ENCODE data around the gene ATXN1. TPM values are rescaled to one million over a fixed set of nuclear protein-coding genes. Genes with fewer than 3 reads are reported as not detected.

The ATXN1 gene
- total and polyA plus RNA-seq, 2 experiments from 2014 or later: 4.8 to 9.1 TPM

DNA sequence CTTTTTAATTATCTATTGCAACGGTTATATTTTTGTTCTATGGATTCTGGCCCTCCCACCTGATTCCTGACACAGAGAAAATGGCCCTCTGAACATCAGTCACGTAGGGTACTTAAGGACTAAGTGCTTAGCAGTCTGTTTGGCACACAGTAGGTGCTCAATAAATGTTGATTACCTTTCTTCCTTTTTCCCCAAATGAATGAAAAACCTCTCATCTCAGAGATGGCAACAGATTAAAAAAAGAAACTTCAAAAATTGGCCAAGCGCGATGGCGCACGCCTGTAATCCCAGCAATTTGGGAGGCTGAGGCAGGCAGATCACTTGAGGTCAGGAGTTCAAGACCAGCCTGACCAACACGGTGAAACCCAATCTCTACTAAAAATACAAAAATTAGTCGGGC is 31.5 kb downstream of the ATXN1 start:
- H3F3A ChIP-seq (replicated peaks; ENCODE audit: low read depth): no peaks in the 10 kb centered on the region
- no peak overlapping the region for H3K4me2 ChIP-seq
- H3K9me2 ChIP-seq (ENCODE audit: insufficient read depth): no peaks in the 10 kb centered on the region
- Mint-ChIP-seq H3K9me3 (no peaks in the 10 kb centered on the region), H3K27me3 (ENCODE audit: insufficient read depth, low read depth, poor library complexity) (no peaks in the 10 kb centered on the region), H3K36me3 (ENCODE audit: low read depth) (no peaks in the 10 kb centered on the region), H3K4me3 (no peak overlapping the region), H3K4me1 (peaks cover 6% of the 10 kb centered on the region; the same call in 2 of the 3 replicates), H3K27ac (no peak overlapping the region)
- H3K4me3 ChIP-seq: no peak overlapping the region
- no peaks in the 10 kb centered on the region for H3K36me3 ChIP-seq (ENCODE audit: insufficient read depth)
- no peak overlapping the region for H2AFZ ChIP-seq
- no peak for TF ChIP-seq EZH2phosphoT487 (IDR thresholded peaks at IDR 0.05; ENCODE audit: unreplicated experiment)
- TF ChIP-seq STAT1 (IDR thresholded peaks at IDR 0.05; ENCODE audit: unreplicated experiment): no peak
- no peak for TF ChIP-seq POLR2AphosphoS5 (IDR thresholded peaks at IDR 0.05; ENCODE audit: low read depth)
- no peak for TF ChIP-seq ZNF114 (CRISPR knock-in tag; IDR thresholded peaks at IDR 0.05)
- no peak for TF ChIP-seq ZNF462 (CRISPR knock-in tag; IDR thresholded peaks at IDR 0.05)
- TF ChIP-seq ZNF331 (CRISPR knock-in tag; IDR thresholded peaks at IDR 0.05; ENCODE audit: low read depth): no peak
- TF ChIP-seq EZH2 (IDR thresholded peaks at IDR 0.05; ENCODE audit: low read depth, unreplicated experiment): no peak
- TF ChIP-seq CTCF (conservative IDR thresholded peaks at IDR 0.05; ENCODE audit: low read depth in 2 of 2): no peak
- no peak for TF ChIP-seq CREB1 (CRISPR knock-in tag; IDR thresholded peaks at IDR 0.05; ENCODE audit: low read depth)
- 0 out of 2 replicates have a peak, but pooled peaks cover 2% of the 10 kb centered on the region for H4K20me1 ChIP-seq (replicated peaks; ENCODE audit: insufficient read depth)
- H3K4me1 ChIP-seq (ENCODE audit: insufficient read depth): no peaks in the 10 kb centered on the region
- H3K27me3 ChIP-seq (ENCODE audit: insufficient read depth): no peaks in the 10 kb centered on the region
- ATAC-seq (no peak), DNase-seq (ENCODE audit: low spot score) (no peak)
- H3K79me2 ChIP-seq (replicated peaks; ENCODE audit: insufficient read depth): no peaks in the 10 kb centered on the region
- no peak overlapping the region for H3K27ac ChIP-seq (ENCODE audit: low read depth)

Data from GM23338 (cell line).